Sigmoid colon (tissue), 7 donors: ENCODE data around the gene TMTC2. TPM values are rescaled to one million over a fixed set of nuclear protein-coding genes. Genes with fewer than 3 reads are reported as not detected.

Experiments used
- DNase-seq: peaks from one replicate; pipeline ENCODE4 v3.0.0-alpha.2; 2019
- H3K27ac ChIP-seq, 4 donors: fragments of 200-600 bp; sonication (generic); one replicate each; pipeline ENCODE4 v1.5.1; 2016 to 2019; ENCODE audit warnings: mild to moderate bottlenecking in 1 of 4
- H3K27me3 ChIP-seq, 3 donors: fragments of 200-600 bp; sonication (generic); one replicate each; pipeline ENCODE4 v1.5.1; 2019; ENCODE audit warnings: mild to moderate bottlenecking in 1 of 3
- H3K36me3 ChIP-seq, 4 donors: fragments of 200-600 bp; sonication (generic); one replicate each; pipeline ENCODE4 v1.5.1; 2016 to 2019
- H3K4me1 ChIP-seq, 4 donors: fragments of 200-600 bp; sonication (generic); one replicate each; pipeline ENCODE4 v1.5.1; 2017 to 2019
- H3K4me3 ChIP-seq, 4 donors: fragments of 200-600 bp; sonication (generic); one replicate each; pipeline ENCODE4 v1.5.1; 2017 to 2019; ENCODE audit warnings: mild to moderate bottlenecking in 2 of 4, moderate library complexity in 1 of 4
- H3K9me3 ChIP-seq, 4 donors: fragments of 200-600 bp in 3 of 4; sonication (generic) in 3 of 4; one replicate each; pipeline versions ENCODE4 v1.5.1 to v1.6.1; 2013 to 2019
- CTCF ChIP-seq, 4 experiments: fragments of 450-650 bp in 3 of 4; fragments of 200-600 bp in 1 of 4; IDR thresholded peaks; one replicate each; pipeline ENCODE4 v1.5.1; 2016 to 2019; ENCODE audit warnings: antibody characterized with exemption in 4 of 4, mild to moderate bottlenecking in 3 of 4, moderate library complexity in 2 of 4
- EP300 ChIP-seq, 4 donors: sonication (generic); formaldehyde crosslinking; IDR thresholded peaks; one replicate each; pipeline ENCODE4 v1.6.1; 2017; ENCODE audit warnings: antibody characterized with exemption in 4 of 4
- POLR2A ChIP-seq, 2 donors: fragments of 450-650 bp; IDR thresholded peaks; one replicate each; pipeline ENCODE4 v1.6.1; 2016; ENCODE audit warnings: antibody characterized with exemption in 2 of 2, mild to moderate bottlenecking in 2 of 2, moderate library complexity in 2 of 2
- POLR2AphosphoS5 ChIP-seq, 4 donors: sonication (generic); formaldehyde crosslinking; IDR thresholded peaks; one replicate each; pipeline ENCODE4 v1.6.1; 2017; ENCODE audit warnings: antibody characterized with exemption in 4 of 4
- WGBS, 2 donors: extraction: QIAGEN DNeasy Blood & Tissue Kit; methylation state at CpG; one replicate each; pipeline ENCODE4 v1.1.7; 2013; 5-methylcytosine and 5-hydroxymethylcytosine counted together
- intact Hi-C: fragments of 100-400 bp; cut with DNase I; formaldehyde crosslinking; loops from one replicate; pipeline ENCODE4 v1.15.1; 2023
- polyA plus RNA-seq, 3 donors: library from polyadenylated mRNA; stranded (reverse); fragments of 200-250 nt; gene quantifications; one replicate each; pipeline ENCODE4 v1.2.3, GENCODE V29; 2013
- total RNA-seq, 4 donors: library from RNA; depleted of rRNA; stranded (reverse); fragments of >200 nt; gene quantifications; one replicate each; pipeline ENCODE4 v1.1.0, GENCODE V29; 2016
- donor health status: healthy with polysubstance abuse.
- donor health status: Bipolar disorder and iron deficiency.
- donor health status: healthy.

The TMTC2 gene
- total and polyA plus RNA-seq, 7 donors: 1.2 to 74.4 (median 61.2) TPM

DNA sequence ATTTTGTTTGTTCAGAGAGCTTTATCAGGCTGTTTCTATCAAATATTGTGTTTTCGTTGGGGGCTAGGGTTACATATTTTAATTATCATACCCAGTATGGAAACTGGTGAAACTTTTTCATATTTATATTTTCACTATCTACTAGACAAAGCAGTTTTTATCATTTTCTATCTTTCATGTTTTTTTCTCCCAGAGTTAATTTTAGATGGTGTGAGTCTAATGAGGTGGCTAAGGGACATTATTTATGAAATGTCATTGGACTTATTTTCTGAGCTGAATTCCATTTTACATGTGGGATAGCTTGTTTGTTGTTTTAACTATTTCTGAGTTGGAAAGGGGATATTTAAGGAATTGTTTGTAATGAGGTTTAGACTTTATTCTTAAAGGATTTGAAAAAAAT, 100.3 kb downstream of the TMTC2 start:
- Histone ChIP-seq H3K36me3 (no peaks in the 10 kb centered on the region), H3K9me3 (no peaks in the 10 kb centered on the region), H3K27me3 (no peaks in the 10 kb centered on the region), H3K4me1 (peaks cover 0 to 22% (median 20%) of the 10 kb centered on the region in 4 donors), H3K27ac (no peak overlapping the region), H3K4me3 (no peak overlapping the region)
- 88 to 94% methylated on average over 1 of the region's 1 CpG for WGBS, 2 donors
- TF ChIP-seq EP300 (IDR thresholded peaks at IDR 0.05) (no peak), POLR2A (IDR thresholded peaks at IDR 0.05) (no peak), CTCF (IDR thresholded peaks at IDR 0.05) (no peak), POLR2AphosphoS5 (IDR thresholded peaks at IDR 0.05) (no peak)
- no peak for DNase-seq
- intact Hi-C loops: no loop called here

DNA sequence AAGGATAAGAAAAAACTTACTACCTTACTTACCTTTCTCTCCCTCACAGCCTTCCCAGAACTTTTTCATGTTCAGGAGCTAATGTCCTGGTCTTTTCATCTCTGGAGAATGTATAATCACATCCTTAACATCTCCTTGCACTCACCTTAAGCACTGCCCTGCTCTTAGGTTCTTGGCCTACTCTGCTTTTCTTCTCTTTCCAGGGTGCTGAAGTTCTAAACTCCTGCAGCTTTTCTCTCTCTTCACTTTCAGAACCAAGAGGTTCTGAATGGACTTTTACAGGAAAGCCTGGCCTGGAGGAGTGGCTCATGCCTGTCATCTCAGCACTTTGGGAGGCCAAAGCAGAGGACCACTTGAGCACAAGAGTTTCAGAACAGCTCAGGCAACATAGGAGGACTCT, 101.9 kb downstream of the TMTC2 start:
- no peak for DNase-seq
- no peaks in the 10 kb centered on the region for H3K9me3 ChIP-seq
- H3K27ac ChIP-seq: no peak overlapping the region
- peaks cover 0 to 27% (median 18%) of the 10 kb centered on the region in 4 donors for H3K4me1 ChIP-seq
- H3K27me3 ChIP-seq: no peaks in the 10 kb centered on the region
- intact Hi-C loops: no loop called here
- no peaks in the 10 kb centered on the region for H3K36me3 ChIP-seq
- TF ChIP-seq EP300 (IDR thresholded peaks at IDR 0.05): no peak
- TF ChIP-seq CTCF (IDR thresholded peaks at IDR 0.05): no peak
- TF ChIP-seq POLR2A (IDR thresholded peaks at IDR 0.05): no peak
- TF ChIP-seq POLR2AphosphoS5 (IDR thresholded peaks at IDR 0.05): no peak
- no peak overlapping the region for H3K4me3 ChIP-seq

DNA sequence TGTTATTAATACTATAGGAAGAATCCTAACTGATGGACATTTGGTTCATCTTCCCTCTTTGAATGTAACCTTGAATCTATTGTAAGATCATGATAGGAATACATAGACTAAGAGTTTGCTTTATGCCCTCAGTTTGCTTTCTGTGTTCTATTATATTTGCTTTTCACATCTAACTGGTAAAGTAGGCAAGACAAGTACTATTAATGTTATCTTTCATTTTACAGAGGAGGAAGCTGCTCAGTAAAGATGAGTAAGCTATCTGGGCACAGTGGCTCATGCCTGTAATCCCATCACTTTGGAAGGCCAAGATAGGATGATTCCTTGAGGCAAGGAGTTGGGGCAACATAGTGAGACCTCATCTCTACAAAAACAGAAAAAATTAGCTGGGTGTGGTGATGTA, 103.0 kb downstream of the TMTC2 start:
- Histone ChIP-seq H3K9me3 (no peaks in the 10 kb centered on the region), H3K27me3 (no peaks in the 10 kb centered on the region), H3K36me3 (no peaks in the 10 kb centered on the region), H3K27ac (no peak overlapping the region), H3K4me3 (no peak overlapping the region), H3K4me1 (peaks cover 0 to 31% (median 22%) of the 10 kb centered on the region in 4 donors)
- no peak for DNase-seq
- intact Hi-C loops: no loop called here
- TF ChIP-seq EP300 (IDR thresholded peaks at IDR 0.05) (no peak), POLR2A (IDR thresholded peaks at IDR 0.05) (no peak), POLR2AphosphoS5 (IDR thresholded peaks at IDR 0.05) (no peak), CTCF (IDR thresholded peaks at IDR 0.05) (no peak)

- H3K4me3 ChIP-seq: no peak overlapping the region
- H3K27ac ChIP-seq: no peak overlapping the region
- no peaks in the 10 kb centered on the region for H3K36me3 ChIP-seq
- H3K27me3 ChIP-seq: no peaks in the 10 kb centered on the region
- intact Hi-C loops: no loop called here
- peaks cover 0 to 14% (median 5%) of the 10 kb centered on the region in 4 donors for H3K4me1 ChIP-seq
- WGBS, 2 donors: 81 to 85% methylated on average over 8 of the region's 8 CpGs
- TF ChIP-seq POLR2AphosphoS5 (IDR thresholded peaks at IDR 0.05): peak in 1 of 4 donors; percentile 8
- no peak for TF ChIP-seq CTCF (IDR thresholded peaks at IDR 0.05)
- H3K9me3 ChIP-seq: no peaks in the 10 kb centered on the region
- no peak for DNase-seq
These were observed 107.1 kb downstream of the TMTC2 start for GRCh38 chr12:82793751-82794281.

- H3K4me3 ChIP-seq: no peak overlapping the region
- TF ChIP-seq CTCF (IDR thresholded peaks at IDR 0.05) (no peak), POLR2A (IDR thresholded peaks at IDR 0.05) (no peak), POLR2AphosphoS5 (IDR thresholded peaks at IDR 0.05) (no peak), EP300 (IDR thresholded peaks at IDR 0.05) (no peak)
- intact Hi-C loops: no loop called here
- WGBS, 2 donors: 93 to 96% methylated on average over 4 of the region's 4 CpGs
- peaks cover 0 to 4% (median 0%) of the 10 kb centered on the region in 4 donors for H3K36me3 ChIP-seq
- no peak overlapping the region for H3K27ac ChIP-seq
- peaks cover 0 to 14% (median 5%) of the 10 kb centered on the region in 4 donors for H3K4me1 ChIP-seq
- H3K27me3 ChIP-seq: no peaks in the 10 kb centered on the region
- DNase-seq: no peak
- H3K9me3 ChIP-seq: no peaks in the 10 kb centered on the region
These were observed 110.8 kb downstream of the TMTC2 start for GRCh38 chr12:82797480-82797879.
